Caco-2 (cell line): Measurements from ENCODE around the gene PRRC2A. TPM values are rescaled to one million over a fixed set of nuclear protein-coding genes. Genes with fewer than 3 reads are reported as not detected.

ENCODE experiments used
- BruUV-seq: library from RNA; stranded (reverse); fragments of 400-500 nt; replicated peaks from 2 replicates; lab custom pipeline; 2021; lab: Mats Ljungman, UMichigan
- CTCF ChIA-PET: fragments of 300-600 bp; sonication (Branson Sonifier 250); formaldehyde crosslinking; loops from one replicate; lab custom pipeline; 2022; ENCODE audit warnings: antibody characterized with exemption; lab: Charles Lee
- POLR2A ChIA-PET: fragments of 300-600 bp; sonication (Branson Sonifier 250); formaldehyde crosslinking; loops from one replicate; lab custom pipeline; 2022; ENCODE audit warnings: antibody characterized with exemption; lab: Charles Lee
- DNase-seq, 2 experiments: peaks; one replicate each; pipeline versions ENCODE4 v3.0.0 to v3.0.0-alpha.2; 2020 to 2022
- H3K27me3 ChIP-seq: replicated peaks from 2 replicates; pipeline ENCODE4 v1.6.0; 2011; ENCODE audit warnings: low read length; ENCODE audit not compliant: control insufficient read depth, insufficient read depth
- H3K36me3 ChIP-seq: 2 replicates; pipeline ENCODE4 v1.5.1; 2011; ENCODE audit warnings: low read length; ENCODE audit not compliant: control insufficient read depth, insufficient read depth
- H3K4me1 ChIP-seq: fragments of 250-450 bp; sonication (Bioruptor Pico); 2 replicates; pipeline ENCODE4 v1.5.1; 2020; ENCODE audit warnings: mild to moderate bottlenecking
- H3K4me3 ChIP-seq: 2 replicates; pipeline ENCODE4 v1.5.1; 2011; ENCODE audit warnings: low read depth, mild to moderate bottlenecking, control low read depth, low read length
- H3K9me3 ChIP-seq: fragments of 250-450 bp; sonication (Bioruptor Pico); 2 replicates; pipeline ENCODE4 v1.5.1; 2020; ENCODE audit warnings: mild to moderate bottlenecking, moderate library complexity
- H3K27ac Mint-ChIP-seq: one replicate; pipeline ENCODE4 v1.8.0; 2022; ENCODE audit warnings: mixed read lengths; ENCODE audit not compliant: unreplicated experiment
- H3K27me3 Mint-ChIP-seq: one replicate; pipeline ENCODE4 v1.8.0; 2022; ENCODE audit warnings: mixed read lengths; ENCODE audit not compliant: insufficient read depth, unreplicated experiment
- H3K36me3 Mint-ChIP-seq: one replicate; pipeline ENCODE4 v1.8.0; 2022; ENCODE audit warnings: mild to moderate bottlenecking, mixed read lengths; ENCODE audit not compliant: insufficient read depth, unreplicated experiment
- H3K4me1 Mint-ChIP-seq: one replicate; pipeline ENCODE4 v1.8.0; 2022; ENCODE audit warnings: low read depth, mixed read lengths; ENCODE audit not compliant: unreplicated experiment
- H3K4me3 Mint-ChIP-seq: one replicate; pipeline ENCODE4 v1.8.0; 2022; ENCODE audit warnings: mild to moderate bottlenecking, moderate library complexity, mixed read lengths; ENCODE audit not compliant: unreplicated experiment
- H3K9me3 Mint-ChIP-seq: one replicate; pipeline ENCODE4 v1.8.0; 2022; ENCODE audit warnings: mixed read lengths; ENCODE audit not compliant: unreplicated experiment
- CTCF ChIP-seq, 2 experiments: fragments of 200-600 bp in 1 of 2; IDR thresholded peaks; 1 replicate in 1 of 2; 2 replicates in 1 of 2; pipeline versions ENCODE4 v1.5.1 to v1.8.0; 2011 to 2022; ENCODE audit warnings: antibody characterized with exemption in 1 of 2, control low read depth in 1 of 2, inconsistent platforms in 1 of 2, low read depth in 1 of 2, low read length in 1 of 2, mild to moderate bottlenecking in 1 of 2, moderate library complexity in 1 of 2; ENCODE audit not compliant: insufficient read depth in 1 of 2, severe bottlenecking in 1 of 2, unreplicated experiment in 1 of 2
- intact Hi-C: fragments of 100-400 bp; cut with micrococcal nuclease; formaldehyde crosslinking; loops from one replicate; pipeline ENCODE4 v1.10.0; 2022; ENCODE audit not compliant: unreplicated experiment
- total RNA-seq: library from RNA; stranded (reverse); gene quantifications from 2 replicates; pipeline ENCODE4 v1.2.3, GENCODE V29; 2022

Gene PRRC2A
- total RNA-seq, 1 experiment from 2014 or later = 222 TPM

GRCh38 chr6:31666337-31666965 is 45.9 kb downstream of the PRRC2A start:
- DNase-seq = no peak
- Histone ChIP-seq H3K4me3 (peak overlapping the region; percentile 90), H3K27me3 (no peaks in the 10 kb centered on the region), H3K4me1 (peaks cover 17% of the 10 kb centered on the region), H3K36me3 (peaks cover 4% of the 10 kb centered on the region), H3K9me3 (no peaks in the 10 kb centered on the region)
- intact Hi-C loops = loop anchor here (5.0 kb wide), 3 partner anchors 71 to 161 kb away; partner anchors contain the start of genes ATP6V1G2, CLIC1, HSPA1B and NFKBIL1
- no TSS peak for BruUV-seq
- H3K9me3 Mint-ChIP-seq = no peaks in the 10 kb centered on the region
- H3K4me1 Mint-ChIP-seq = peaks cover 25% of the 10 kb centered on the region
- peak overlapping the region; percentile 96 for H3K27ac Mint-ChIP-seq
- ChIA-PET POLR2A (no interaction called here), CTCF (interaction anchor here (0.7 to 1.0 kb wide), 3 partner anchors 15 to 89 kb away, joined by 3 to 7 read pairs (median 3); partner anchors contain the start of gene LY6G5C)
- no peaks in the 10 kb centered on the region for H3K27me3 Mint-ChIP-seq
- H3K36me3 Mint-ChIP-seq = peaks cover 94% of the 10 kb centered on the region
- H3K4me3 Mint-ChIP-seq = peak overlapping the region; percentile 86
- no peak for TF ChIP-seq CTCF (IDR thresholded peaks at IDR 0.05; ENCODE audit: insufficient read depth in 1 of 2, low read depth in 1 of 2, low read length in 1 of 2, severe bottlenecking in 1 of 2, unreplicated experiment in 1 of 2)

- Mint-ChIP-seq H3K27me3 (no peaks in the 10 kb centered on the region), H3K27ac (no peak within 1 kb of the TSS), H3K4me3 (no peak within 1 kb of the TSS), H3K36me3 (peaks cover 85% of the 10 kb centered on the region), H3K4me1 (peaks cover 13% of the 10 kb centered on the region), H3K9me3 (no peaks in the 10 kb centered on the region)
- H3K9me3 ChIP-seq = no peaks in the 10 kb centered on the region
- no peak within 1 kb of the TSS for H3K4me3 ChIP-seq
- H3K36me3 ChIP-seq = peaks cover 2% of the 10 kb centered on the region; the same call in 1 of the 2 replicates
- peaks cover 6% of the 10 kb centered on the region; the same call in 1 of the 2 replicates for H3K4me1 ChIP-seq
- no peak for TF ChIP-seq CTCF (IDR thresholded peaks at IDR 0.05; ENCODE audit: insufficient read depth in 1 of 2, low read depth in 1 of 2, low read length in 1 of 2, severe bottlenecking in 1 of 2, unreplicated experiment in 1 of 2)
- DNase-seq = no peak
- no TSS peak for BruUV-seq
- no peaks in the 10 kb centered on the region for H3K27me3 ChIP-seq
- ChIA-PET CTCF (interaction anchor here (1.4 kb wide), 1 partner anchor 34 kb away, joined by 3 read pairs; the partner anchor contains the start of gene ABHD16A), POLR2A (interaction anchor here (0.6 to 1.3 kb wide), 3 partner anchors 9 to 122 kb away, joined by 4 to 5 read pairs (median 5); partner anchors contain the start of genes C6orf47 and NFKBIL1)
- intact Hi-C loops = loop anchor here (5.0 kb wide), 3 partner anchors 68 to 158 kb away; partner anchors contain the start of genes ATP6V1G2, CLIC1, HSPA1B and NFKBIL1
Observed at GRCh38 chr6:31669676-31670075, 49.2 kb downstream of the PRRC2A start, which contains the start of gene LY6G5B. LY6G5B (plus strand) TSS chr6:31669976; CDS start chr6:31670951, 975 bp downstream.

GRCh38 chr6:31676322-31676903 is 55.9 kb downstream of the PRRC2A start:
- Mint-ChIP-seq H3K27ac (peak overlapping the region; percentile 63), H3K36me3 (peaks cover 29% of the 10 kb centered on the region), H3K27me3 (no peaks in the 10 kb centered on the region), H3K4me1 (peaks cover 10% of the 10 kb centered on the region), H3K4me3 (no peak overlapping the region), H3K9me3 (no peaks in the 10 kb centered on the region)
- DNase-seq = no peak
- peaks cover 3% of the 10 kb centered on the region for H3K4me1 ChIP-seq
- no peaks in the 10 kb centered on the region for H3K27me3 ChIP-seq
- ChIA-PET POLR2A (no interaction called here), CTCF (no interaction called here)
- no peaks in the 10 kb centered on the region; the same call in 1 of the 2 replicates for H3K36me3 ChIP-seq
- intact Hi-C loops = no loop called here
- no peak for TF ChIP-seq CTCF (IDR thresholded peaks at IDR 0.05; ENCODE audit: insufficient read depth in 1 of 2, low read depth in 1 of 2, low read length in 1 of 2, severe bottlenecking in 1 of 2, unreplicated experiment in 1 of 2)
- BruUV-seq = no TSS peak
- no peak overlapping the region for H3K4me3 ChIP-seq
- no peaks in the 10 kb centered on the region for H3K9me3 ChIP-seq
